K562 (cell line): ENCODE measurements around the gene MRPL19. TPM values are rescaled to one million over a fixed set of nuclear protein-coding genes. Genes with fewer than 3 reads are reported as not detected.

Experiments
- HDAC3 ChIP-seq: fragments of 450-650 bp; IDR thresholded peaks from 2 replicates; pipeline ENCODE4 v1.6.1; 2018; ENCODE audit warnings: borderline replicate concordance, mild to moderate bottlenecking, moderate library complexity; ENCODE audit not compliant: partially characterized antibody
- KDM1A ChIP-seq, 2 experiments: fragments of 450-650 bp; IDR thresholded peaks; 2 replicates each; pipeline ENCODE4 v1.6.1; 2016; ENCODE audit warnings: mild to moderate bottlenecking in 2 of 2
- ZNF24 ChIP-seq: fragments of 450-650 bp; IDR thresholded peaks from 2 replicates; pipeline ENCODE4 v1.6.1; 2016
- polyA plus RNA-seq, 8 experiments: library from polyadenylated mRNA; depleted of rRNA in 4 of 8; stranded (reverse) in 5 of 8; unstranded in 3 of 8; fragments of >200 nt; fragmentation: Nextera tagmentation in 2 of 8; fragmentation: Illumina TruSeq in 1 of 8; extraction: Ambion mirVana in 2 of 8; extraction: Trizol in 1 of 8; gene quantifications; 2 replicates each; pipeline versions ENCODE4 v1.2.1 to v1.2.3, GENCODE V29; 2011 to 2014; ENCODE audit warnings: inconsistent platforms in 1 of 8, missing spikeins in 1 of 8
- total RNA-seq, 7 experiments: library from RNA; depleted of rRNA in 6 of 7; stranded (reverse); fragments of >200 nt in 6 of 7; fragmentation: Illumina TruSeq in 2 of 7; extraction: Trizol in 2 of 7; gene quantifications; 2 replicates each; pipeline versions ENCODE4 v1.2.1 to v1.2.3, GENCODE V29; 2011 to 2021; ENCODE audit warnings: low replicate concordance in 1 of 7
- TF ChIP-seq, protein P1 (sequence below): fragments of 200-600 bp; sonication (generic); IDR thresholded peaks from one replicate; pipeline ENCODE4 v1.6.1; 2012; ENCODE audit warnings: mild to moderate bottlenecking, low read depth, low read length, inconsistent platforms
- TF ChIP-seq, protein P2 (sequence below): sonication (generic); IDR thresholded peaks from 2 replicates; pipeline ENCODE4 v1.6.1; 2016

The MRPL19 gene
- total and polyA plus RNA-seq, 9 of the 15 experiments (the other 6 are each of a cell fraction or from before 2014, with no cell fraction given), result 9.7 to 65.9 (median 56.1) TPM

DNA sequence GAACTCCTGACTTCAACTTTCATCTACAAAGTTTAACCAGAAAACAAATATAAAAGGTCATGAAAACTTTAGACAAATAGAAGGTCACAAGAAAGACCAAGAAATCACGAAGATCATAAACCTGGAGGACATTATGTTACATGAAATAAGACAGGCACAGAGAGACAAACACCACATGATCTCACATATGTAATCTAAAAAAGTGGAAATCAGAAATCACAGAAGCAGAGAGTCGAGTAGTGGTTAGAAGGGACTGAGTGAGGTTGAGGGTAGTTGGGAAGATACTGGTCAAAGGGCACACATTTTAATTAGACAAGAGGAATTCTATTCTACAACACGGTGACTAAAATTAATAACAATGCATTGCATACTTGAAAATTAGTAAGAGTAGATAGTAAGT is 62.7 kb downstream of the MRPL19 start (continued):
- TF ChIP-seq, protein P1, sequence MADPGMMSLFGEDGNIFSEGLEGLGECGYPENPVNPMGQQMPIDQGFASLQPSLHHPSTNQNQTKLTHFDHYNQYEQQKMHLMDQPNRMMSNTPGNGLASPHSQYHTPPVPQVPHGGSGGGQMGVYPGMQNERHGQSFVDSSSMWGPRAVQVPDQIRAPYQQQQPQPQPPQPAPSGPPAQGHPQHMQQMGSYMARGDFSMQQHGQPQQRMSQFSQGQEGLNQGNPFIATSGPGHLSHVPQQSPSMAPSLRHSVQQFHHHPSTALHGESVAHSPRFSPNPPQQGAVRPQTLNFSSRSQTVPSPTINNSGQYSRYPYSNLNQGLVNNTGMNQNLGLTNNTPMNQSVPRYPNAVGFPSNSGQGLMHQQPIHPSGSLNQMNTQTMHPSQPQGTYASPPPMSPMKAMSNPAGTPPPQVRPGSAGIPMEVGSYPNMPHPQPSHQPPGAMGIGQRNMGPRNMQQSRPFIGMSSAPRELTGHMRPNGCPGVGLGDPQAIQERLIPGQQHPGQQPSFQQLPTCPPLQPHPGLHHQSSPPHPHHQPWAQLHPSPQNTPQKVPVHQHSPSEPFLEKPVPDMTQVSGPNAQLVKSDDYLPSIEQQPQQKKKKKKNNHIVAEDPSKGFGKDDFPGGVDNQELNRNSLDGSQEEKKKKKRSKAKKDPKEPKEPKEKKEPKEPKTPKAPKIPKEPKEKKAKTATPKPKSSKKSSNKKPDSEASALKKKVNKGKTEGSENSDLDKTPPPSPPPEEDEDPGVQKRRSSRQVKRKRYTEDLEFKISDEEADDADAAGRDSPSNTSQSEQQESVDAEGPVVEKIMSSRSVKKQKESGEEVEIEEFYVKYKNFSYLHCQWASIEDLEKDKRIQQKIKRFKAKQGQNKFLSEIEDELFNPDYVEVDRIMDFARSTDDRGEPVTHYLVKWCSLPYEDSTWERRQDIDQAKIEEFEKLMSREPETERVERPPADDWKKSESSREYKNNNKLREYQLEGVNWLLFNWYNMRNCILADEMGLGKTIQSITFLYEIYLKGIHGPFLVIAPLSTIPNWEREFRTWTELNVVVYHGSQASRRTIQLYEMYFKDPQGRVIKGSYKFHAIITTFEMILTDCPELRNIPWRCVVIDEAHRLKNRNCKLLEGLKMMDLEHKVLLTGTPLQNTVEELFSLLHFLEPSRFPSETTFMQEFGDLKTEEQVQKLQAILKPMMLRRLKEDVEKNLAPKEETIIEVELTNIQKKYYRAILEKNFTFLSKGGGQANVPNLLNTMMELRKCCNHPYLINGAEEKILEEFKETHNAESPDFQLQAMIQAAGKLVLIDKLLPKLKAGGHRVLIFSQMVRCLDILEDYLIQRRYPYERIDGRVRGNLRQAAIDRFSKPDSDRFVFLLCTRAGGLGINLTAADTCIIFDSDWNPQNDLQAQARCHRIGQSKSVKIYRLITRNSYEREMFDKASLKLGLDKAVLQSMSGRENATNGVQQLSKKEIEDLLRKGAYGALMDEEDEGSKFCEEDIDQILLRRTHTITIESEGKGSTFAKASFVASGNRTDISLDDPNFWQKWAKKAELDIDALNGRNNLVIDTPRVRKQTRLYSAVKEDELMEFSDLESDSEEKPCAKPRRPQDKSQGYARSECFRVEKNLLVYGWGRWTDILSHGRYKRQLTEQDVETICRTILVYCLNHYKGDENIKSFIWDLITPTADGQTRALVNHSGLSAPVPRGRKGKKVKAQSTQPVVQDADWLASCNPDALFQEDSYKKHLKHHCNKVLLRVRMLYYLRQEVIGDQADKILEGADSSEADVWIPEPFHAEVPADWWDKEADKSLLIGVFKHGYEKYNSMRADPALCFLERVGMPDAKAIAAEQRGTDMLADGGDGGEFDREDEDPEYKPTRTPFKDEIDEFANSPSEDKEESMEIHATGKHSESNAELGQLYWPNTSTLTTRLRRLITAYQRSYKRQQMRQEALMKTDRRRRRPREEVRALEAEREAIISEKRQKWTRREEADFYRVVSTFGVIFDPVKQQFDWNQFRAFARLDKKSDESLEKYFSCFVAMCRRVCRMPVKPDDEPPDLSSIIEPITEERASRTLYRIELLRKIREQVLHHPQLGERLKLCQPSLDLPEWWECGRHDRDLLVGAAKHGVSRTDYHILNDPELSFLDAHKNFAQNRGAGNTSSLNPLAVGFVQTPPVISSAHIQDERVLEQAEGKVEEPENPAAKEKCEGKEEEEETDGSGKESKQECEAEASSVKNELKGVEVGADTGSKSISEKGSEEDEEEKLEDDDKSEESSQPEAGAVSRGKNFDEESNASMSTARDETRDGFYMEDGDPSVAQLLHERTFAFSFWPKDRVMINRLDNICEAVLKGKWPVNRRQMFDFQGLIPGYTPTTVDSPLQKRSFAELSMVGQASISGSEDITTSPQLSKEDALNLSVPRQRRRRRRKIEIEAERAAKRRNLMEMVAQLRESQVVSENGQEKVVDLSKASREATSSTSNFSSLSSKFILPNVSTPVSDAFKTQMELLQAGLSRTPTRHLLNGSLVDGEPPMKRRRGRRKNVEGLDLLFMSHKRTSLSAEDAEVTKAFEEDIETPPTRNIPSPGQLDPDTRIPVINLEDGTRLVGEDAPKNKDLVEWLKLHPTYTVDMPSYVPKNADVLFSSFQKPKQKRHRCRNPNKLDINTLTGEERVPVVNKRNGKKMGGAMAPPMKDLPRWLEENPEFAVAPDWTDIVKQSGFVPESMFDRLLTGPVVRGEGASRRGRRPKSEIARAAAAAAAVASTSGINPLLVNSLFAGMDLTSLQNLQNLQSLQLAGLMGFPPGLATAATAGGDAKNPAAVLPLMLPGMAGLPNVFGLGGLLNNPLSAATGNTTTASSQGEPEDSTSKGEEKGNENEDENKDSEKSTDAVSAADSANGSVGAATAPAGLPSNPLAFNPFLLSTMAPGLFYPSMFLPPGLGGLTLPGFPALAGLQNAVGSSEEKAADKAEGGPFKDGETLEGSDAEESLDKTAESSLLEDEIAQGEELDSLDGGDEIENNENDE, result no peak
- peak; percentile 20 for TF ChIP-seq HDAC3
- TF ChIP-seq, protein P2, sequence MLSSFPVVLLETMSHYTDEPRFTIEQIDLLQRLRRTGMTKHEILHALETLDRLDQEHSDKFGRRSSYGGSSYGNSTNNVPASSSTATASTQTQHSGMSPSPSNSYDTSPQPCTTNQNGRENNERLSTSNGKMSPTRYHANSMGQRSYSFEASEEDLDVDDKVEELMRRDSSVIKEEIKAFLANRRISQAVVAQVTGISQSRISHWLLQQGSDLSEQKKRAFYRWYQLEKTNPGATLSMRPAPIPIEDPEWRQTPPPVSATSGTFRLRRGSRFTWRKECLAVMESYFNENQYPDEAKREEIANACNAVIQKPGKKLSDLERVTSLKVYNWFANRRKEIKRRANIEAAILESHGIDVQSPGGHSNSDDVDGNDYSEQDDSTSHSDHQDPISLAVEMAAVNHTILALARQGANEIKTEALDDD, result 0 out of 2 replicates have a peak, but pooled peaks have one; percentile 22
- peak; percentile 29 to 38; a peak in 3 of 4 replicates for TF ChIP-seq KDM1A (IDR thresholded peaks at IDR 0.05)
- TF ChIP-seq ZNF24, result no peak
- TF ChIP-seq, all 486 proteins: peak for 4
